ENCODE results near the gene CCR2.

The CCR2 gene

GRCh38 chr3:46354478-46354877, 567 bp downstream of the CCR2 start:
- Histone ChIP-seq H3K27me3 (ENCODE audit: insufficient read depth, poor library complexity, severe bottlenecking) (peaks cover 38% of the 10 kb centered on the region), H3K36me3 (ENCODE audit: low read depth) (no peaks in the 10 kb centered on the region), H3K4me3 (ENCODE audit: severe bottlenecking) (no peak overlapping the region), H3K4me1 (ENCODE audit: insufficient read depth, poor library complexity, severe bottlenecking) (no peaks in the 10 kb centered on the region), H3K9me3 (ENCODE audit: severe bottlenecking) (no peaks in the 10 kb centered on the region), H3K27ac (ENCODE audit: poor library complexity, severe bottlenecking) (no peak overlapping the region)
- ATAC-seq (ENCODE audit: low read depth), result no peak
- TF ChIP-seq CTCF (IDR thresholded peaks at IDR 0.05; ENCODE audit: poor library complexity, severe bottlenecking), result no peak
- DNase-seq (ENCODE audit: low spot score), result no peak

GRCh38 chr3:46354984-46355383, 1.1 kb downstream of the CCR2 start:
- Histone ChIP-seq H3K4me3 (ENCODE audit: severe bottlenecking) (no peak overlapping the region), H3K9me3 (ENCODE audit: severe bottlenecking) (no peaks in the 10 kb centered on the region), H3K36me3 (ENCODE audit: low read depth) (no peaks in the 10 kb centered on the region), H3K27ac (ENCODE audit: poor library complexity, severe bottlenecking) (no peak overlapping the region), H3K4me1 (ENCODE audit: insufficient read depth, poor library complexity, severe bottlenecking) (no peaks in the 10 kb centered on the region), H3K27me3 (ENCODE audit: insufficient read depth, poor library complexity, severe bottlenecking) (peaks cover 38% of the 10 kb centered on the region)
- no peak for DNase-seq (ENCODE audit: low spot score)
- ATAC-seq (ENCODE audit: low read depth), result no peak
- no peak for TF ChIP-seq CTCF (IDR thresholded peaks at IDR 0.05; ENCODE audit: poor library complexity, severe bottlenecking)

GRCh38 chr3:46356276-46356675, 2.4 kb downstream of the CCR2 start:
- no peaks in the 10 kb centered on the region for H3K36me3 ChIP-seq (ENCODE audit: low read depth)
- DNase-seq (ENCODE audit: low spot score) (no peak), ATAC-seq (ENCODE audit: low read depth) (no peak)
- no peaks in the 10 kb centered on the region for H3K9me3 ChIP-seq (ENCODE audit: severe bottlenecking)
- peaks cover 38% of the 10 kb centered on the region for H3K27me3 ChIP-seq (ENCODE audit: insufficient read depth, poor library complexity, severe bottlenecking)
- no peak for TF ChIP-seq CTCF (IDR thresholded peaks at IDR 0.05; ENCODE audit: poor library complexity, severe bottlenecking)
- H3K4me3 ChIP-seq (ENCODE audit: severe bottlenecking), result no peak overlapping the region
- no peak overlapping the region for H3K27ac ChIP-seq (ENCODE audit: poor library complexity, severe bottlenecking)
- H3K4me1 ChIP-seq (ENCODE audit: insufficient read depth, poor library complexity, severe bottlenecking), result no peaks in the 10 kb centered on the region

- Histone ChIP-seq H3K27ac (ENCODE audit: poor library complexity, severe bottlenecking) (no peak overlapping the region), H3K36me3 (ENCODE audit: low read depth) (no peaks in the 10 kb centered on the region), H3K9me3 (ENCODE audit: severe bottlenecking) (no peaks in the 10 kb centered on the region), H3K4me3 (ENCODE audit: severe bottlenecking) (no peak overlapping the region), H3K27me3 (ENCODE audit: insufficient read depth, poor library complexity, severe bottlenecking) (peaks cover 38% of the 10 kb centered on the region), H3K4me1 (ENCODE audit: insufficient read depth, poor library complexity, severe bottlenecking) (no peaks in the 10 kb centered on the region)
- ATAC-seq (ENCODE audit: low read depth), result no peak
- no peak for TF ChIP-seq CTCF (IDR thresholded peaks at IDR 0.05; ENCODE audit: poor library complexity, severe bottlenecking)
- no peak for DNase-seq (ENCODE audit: low spot score)
Observed at GRCh38 chr3:46356909-46357308, 3.0 kb downstream of the CCR2 start.

GRCh38 chr3:46358466-46358865, 4.6 kb downstream of the CCR2 start:
- no peak for ATAC-seq (ENCODE audit: low read depth)
- TF ChIP-seq CTCF (IDR thresholded peaks at IDR 0.05; ENCODE audit: poor library complexity, severe bottlenecking), result no peak
- no peaks in the 10 kb centered on the region for H3K36me3 ChIP-seq (ENCODE audit: low read depth)
- no peak for DNase-seq (ENCODE audit: low spot score)
- no peak overlapping the region for H3K27ac ChIP-seq (ENCODE audit: poor library complexity, severe bottlenecking)
- H3K27me3 ChIP-seq (ENCODE audit: insufficient read depth, poor library complexity, severe bottlenecking), result peaks cover 30% of the 10 kb centered on the region
- H3K9me3 ChIP-seq (ENCODE audit: severe bottlenecking), result no peaks in the 10 kb centered on the region
- H3K4me1 ChIP-seq (ENCODE audit: insufficient read depth, poor library complexity, severe bottlenecking), result no peaks in the 10 kb centered on the region
- H3K4me3 ChIP-seq (ENCODE audit: severe bottlenecking), result no peak overlapping the region
